K562 (cell line): Measurements from ENCODE around the gene C16orf96. TPM values are rescaled to one million over a fixed set of nuclear protein-coding genes. Genes with fewer than 3 reads are reported as not detected.

Source experiments
- ATAC-seq: fragments of 200-7000 bp; cut with Tn5 transposase; 3 replicates; pipeline ENCODE4 v1.9.1; 2020; ENCODE audit warnings: moderate library complexity
- BruUV-seq: library from RNA; stranded (reverse); fragments of 400-500 nt; replicated peaks from 2 replicates; lab custom pipeline; 2021; lab: Mats Ljungman, UMichigan
- CTCF ChIA-PET: fragments of 300-600 bp; formaldehyde crosslinking; extraction: SDS; loops from one replicate; lab custom pipeline; 2021; ENCODE audit warnings: low intra/inter-chr PET ratio; lab: Yijun Ruan, JAX
- POLR2A ChIA-PET: fragments of 300-600, 350-650 bp; sonication (Branson Sonifier 250); formaldehyde crosslinking; extraction: SDS; loops from one replicate; lab custom pipeline; 2021; ENCODE audit warnings: antibody characterized with exemption, inconsistent platforms; lab: Yijun Ruan, JAX
- DNase-seq, 4 experiments: peaks; one replicate each; pipeline versions ENCODE4 v3.0.0 to v3.0.0-alpha.2; 2011 to 2018; ENCODE audit warnings: low spot score in 3 of 4, mixed read lengths in 3 of 4; ENCODE audit errors: extremely low read depth in 1 of 4
- FAIRE-seq: peaks from 2 replicates; lab custom pipeline; 2011; peaks lifted over from hg19 to GRCh38; lab: Jason Lieb, UNC
- H2AFZ ChIP-seq: 2 replicates; pipeline ENCODE4 v1.6.0; 2011; ENCODE audit warnings: low read depth, low read length, control low read depth, inconsistent platforms
- H3K27ac ChIP-seq: fragments of 200-600 bp; 3 replicates; pipeline ENCODE4 v1.8.0; 2011; ENCODE audit warnings: low read depth, mild to moderate bottlenecking, control low read depth, inconsistent platforms, low read length, moderate library complexity, mixed read lengths; ENCODE audit errors: extremely low read depth
- H3K27me3 ChIP-seq, 2 experiments: fragments of 300-600 bp in 1 of 2; 2 replicates in 1 of 2; 3 replicates in 1 of 2; pipeline versions ENCODE4 v1.6.0 to v1.8.0; 2011; ENCODE audit warnings: inconsistent platforms in 2 of 2, low read length in 2 of 2, mild to moderate bottlenecking in 1 of 2, mixed read lengths in 1 of 2, moderate library complexity in 1 of 2; ENCODE audit not compliant: control insufficient read depth in 2 of 2, insufficient read depth in 2 of 2
- H3K36me3 ChIP-seq: fragments of 300-600 bp; 3 replicates; pipeline ENCODE4 v1.8.0; 2011; ENCODE audit warnings: mild to moderate bottlenecking, low read length, inconsistent platforms; ENCODE audit not compliant: control insufficient read depth, insufficient read depth
- H3K4me1 ChIP-seq, 2 experiments: fragments of 200-600 bp in 1 of 2; replicated peaks in 1 of 2; 2 replicates in 1 of 2; 3 replicates in 1 of 2; pipeline versions ENCODE4 v1.5.1 to v1.8.0; 2011; ENCODE audit warnings: inconsistent platforms in 2 of 2, low read length in 2 of 2, mild to moderate bottlenecking in 1 of 2, mixed read lengths in 1 of 2, moderate library complexity in 1 of 2; ENCODE audit not compliant: control insufficient read depth in 2 of 2, insufficient read depth in 2 of 2
- H3K4me2 ChIP-seq: 2 replicates; pipeline ENCODE4 v1.6.1; 2011; ENCODE audit warnings: low read length, control low read depth, inconsistent platforms, mixed read lengths; ENCODE audit not compliant: insufficient read depth
- H3K4me3 ChIP-seq: fragments of 200-600 bp; sonication (generic), shearing (Covaris generic); 2 replicates; pipeline ENCODE4 v1.5.1; 2016; ENCODE audit warnings: control low read depth, inconsistent platforms
- H3K79me2 ChIP-seq: fragments of 200-600 bp; 3 replicates; pipeline ENCODE4 v1.8.0; 2011; ENCODE audit warnings: low read length, inconsistent platforms; ENCODE audit not compliant: control insufficient read depth, insufficient read depth
- H3K9ac ChIP-seq, 2 experiments: 2 replicates each; pipeline versions ENCODE4 v1.6.0 to v1.6.1; 2011; ENCODE audit warnings: low read depth in 2 of 2, low read length in 2 of 2, control low read depth in 1 of 2, inconsistent platforms in 1 of 2, mild to moderate bottlenecking in 1 of 2, mixed read lengths in 1 of 2; ENCODE audit not compliant: insufficient read depth in 1 of 2
- H3K9me1 ChIP-seq: one replicate; pipeline ENCODE4 v1.6.0; 2011; ENCODE audit warnings: inconsistent platforms, mild to moderate bottlenecking, low read length, moderate library complexity; ENCODE audit not compliant: control insufficient read depth, insufficient read depth
- H3K9me3 ChIP-seq: replicated peaks from 2 replicates; pipeline ENCODE4 v1.5.1; 2011; ENCODE audit warnings: low read depth, low read length, inconsistent platforms; ENCODE audit not compliant: control insufficient read depth, insufficient read depth
- H4K20me1 ChIP-seq: replicated peaks from 2 replicates; pipeline ENCODE4 v1.6.1; 2011; ENCODE audit warnings: low read length, inconsistent platforms, mixed read lengths; ENCODE audit not compliant: control insufficient read depth, insufficient read depth
- ATF1 ChIP-seq, 2 experiments: fragments of 450-650 bp in 1 of 2; IDR thresholded peaks; 2 replicates each; pipeline ENCODE4 v1.6.1; 2016; ENCODE audit warnings: missing compliant biosample characterization in 1 of 2, missing genetic modification characterization in 1 of 2
- CEBPB ChIP-seq: fragments of 450-650 bp; IDR thresholded peaks from 2 replicates; pipeline ENCODE4 v1.6.1; 2016; ENCODE audit warnings: missing genetic modification characterization, missing compliant biosample characterization
- EHMT2 ChIP-seq: fragments of 450-650 bp; IDR thresholded peaks from 2 replicates; pipeline ENCODE4 v1.6.1; 2018; ENCODE audit warnings: antibody characterized with exemption
- HMBOX1 ChIP-seq: sonication (generic); IDR thresholded peaks from 2 replicates; pipeline ENCODE4 v1.6.1; 2016
- LARP7 ChIP-seq: fragments of 450-650 bp; IDR thresholded peaks from 2 replicates; pipeline ENCODE4 v1.6.1; 2016
- NFE2 ChIP-seq: IDR thresholded peaks from 2 replicates; pipeline ENCODE4 v1.6.1; 2014; ENCODE audit warnings: antibody characterized with exemption, low read depth
- SPI1 ChIP-seq: IDR thresholded peaks from 2 replicates; pipeline ENCODE4 v1.6.1; 2011; ENCODE audit warnings: low read depth, low read length, control low read depth, borderline replicate concordance
- USF2 ChIP-seq: sonication (generic); formaldehyde crosslinking; IDR thresholded peaks from 2 replicates; pipeline ENCODE4 v1.5.0; 2020; ENCODE audit warnings: missing genetic modification reagents
- WGBS: fragments of 100-300 bp; shearing (Covaris generic); methylation state at CpG from one replicate; pipeline ENCODE4 v1.1.6; 2016; ENCODE audit warnings: low coverage, mixed read lengths; ENCODE audit not compliant: insufficient coverage; ENCODE audit errors: missing lambda C conversion rate; 5-methylcytosine and 5-hydroxymethylcytosine counted together
- in situ Hi-C: fragments of 300-500 bp; cut with MboI; formaldehyde crosslinking; loops from 4 replicates; pipeline ENCODE4 v1.15.0; 2018; ENCODE audit warnings: inconsistent platforms, mixed read lengths
- intact Hi-C: fragments of 100-400 bp; cut with micrococcal nuclease; formaldehyde crosslinking; loops from 2 replicates; pipeline ENCODE4 v1.14.2; 2022
- polyA plus RNA-seq, 8 experiments: library from polyadenylated mRNA; depleted of rRNA in 4 of 8; stranded (reverse) in 5 of 8; unstranded in 3 of 8; fragments of >200 nt; fragmentation: Nextera tagmentation in 2 of 8; fragmentation: Illumina TruSeq in 1 of 8; extraction: Ambion mirVana in 2 of 8; extraction: Trizol in 1 of 8; gene quantifications; 2 replicates each; pipeline versions ENCODE4 v1.2.1 to v1.2.3, GENCODE V29; 2011 to 2014; ENCODE audit warnings: inconsistent platforms in 1 of 8, missing spikeins in 1 of 8
- total RNA-seq, 7 experiments: library from RNA; depleted of rRNA in 6 of 7; stranded (reverse); fragments of >200 nt in 6 of 7; fragmentation: Illumina TruSeq in 2 of 7; extraction: Trizol in 2 of 7; gene quantifications; 2 replicates each; pipeline versions ENCODE4 v1.2.1 to v1.2.3, GENCODE V29; 2011 to 2021; ENCODE audit warnings: low replicate concordance in 1 of 7
- TF ChIP-seq, protein P1 (sequence below): fragments of 450-650 bp; IDR thresholded peaks from 2 replicates; pipeline ENCODE4 v1.6.1; 2016

Gene C16orf96
- total and polyA plus RNA-seq, 9 of the 15 experiments (the other 6 are each of a cell fraction or from before 2014, with no cell fraction given): not detected

DNA sequence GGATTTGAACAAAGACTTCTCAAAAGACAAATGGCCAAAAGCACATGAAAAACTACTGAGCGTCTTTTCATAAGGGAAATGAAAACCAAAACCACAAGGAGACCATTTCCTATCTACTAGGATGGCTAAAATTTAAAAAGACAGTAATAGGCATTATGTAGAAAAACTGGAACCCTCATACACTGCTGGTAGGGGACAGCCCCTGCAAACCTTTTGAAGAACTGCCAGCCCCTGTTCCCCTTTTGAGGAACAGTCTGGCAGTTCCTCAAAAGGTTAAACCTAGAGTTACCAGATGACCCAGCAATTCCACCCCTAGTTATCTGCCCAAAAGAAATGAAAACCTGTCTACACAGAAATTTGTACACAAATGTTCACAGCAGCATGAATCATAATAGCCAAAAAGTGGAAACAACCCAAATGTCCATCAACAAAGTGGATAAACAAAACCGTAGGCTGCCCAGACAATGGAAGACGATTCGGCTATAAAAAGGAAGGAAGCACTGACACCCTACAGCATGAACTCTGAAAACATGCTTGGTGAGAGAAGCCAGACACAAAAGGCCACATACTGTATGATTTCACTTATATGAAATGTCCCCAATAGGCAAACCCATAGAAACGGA lies 40.4 kb upstream of the C16orf96 start:
- H3K9me1 ChIP-seq: no peaks in the 10 kb centered on the region
- BruUV-seq: no TSS peak
- FAIRE-seq (no peak), ATAC-seq (no peak), DNase-seq (no peak)
- ChIA-PET POLR2A (no interaction called here), CTCF (no interaction called here)
- peaks cover 0 to 14% of the 10 kb centered on the region in 2 experiments; a peak in 2 of 5 replicates for H3K4me1 ChIP-seq
- no peak overlapping the region for H3K9ac ChIP-seq
- H3K27me3 ChIP-seq: no peaks in the 10 kb centered on the region
- intact Hi-C loops (no loop called here), in situ Hi-C loops (loop anchor here (10.0 kb wide), 1 partner anchor 439 kb away; the partner anchor contains the start of gene SEC14L5)
- H4K20me1 ChIP-seq: no peaks in the 10 kb centered on the region
- H3K9me3 ChIP-seq: no peaks in the 10 kb centered on the region
- no peaks in the 10 kb centered on the region for H3K79me2 ChIP-seq
- TF ChIP-seq SPI1 (peak; percentile 97), CEBPB (tag) (no peak), EHMT2 (no peak), HMBOX1 (peak; percentile 90), USF2 (no peak), ATF1 (CRISPR knock-in tag; IDR thresholded peaks at IDR 0.05) (no peak), ATF1 (tag; IDR thresholded peaks at IDR 0.05) (no peak), NFE2 (peak; percentile 47; the same call in 1 of the 2 replicates), LARP7 (no peak)
- TF ChIP-seq, protein P1, sequence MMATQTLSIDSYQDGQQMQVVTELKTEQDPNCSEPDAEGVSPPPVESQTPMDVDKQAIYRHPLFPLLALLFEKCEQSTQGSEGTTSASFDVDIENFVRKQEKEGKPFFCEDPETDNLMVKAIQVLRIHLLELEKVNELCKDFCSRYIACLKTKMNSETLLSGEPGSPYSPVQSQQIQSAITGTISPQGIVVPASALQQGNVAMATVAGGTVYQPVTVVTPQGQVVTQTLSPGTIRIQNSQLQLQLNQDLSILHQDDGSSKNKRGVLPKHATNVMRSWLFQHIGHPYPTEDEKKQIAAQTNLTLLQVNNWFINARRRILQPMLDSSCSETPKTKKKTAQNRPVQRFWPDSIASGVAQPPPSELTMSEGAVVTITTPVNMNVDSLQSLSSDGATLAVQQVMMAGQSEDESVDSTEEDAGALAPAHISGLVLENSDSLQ: 0 out of 2 replicates have a peak, but pooled peaks have one; percentile 6
- no peak overlapping the region for H3K4me3 ChIP-seq
- WGBS: 60% methylated on average over 5 of the region's 5 CpGs
- peaks cover 25% of the 10 kb centered on the region; the same call in 1 of the 3 replicates for H3K36me3 ChIP-seq
- no peak overlapping the region for H2AFZ ChIP-seq
- no peak overlapping the region for H3K4me2 ChIP-seq
- no peak overlapping the region for H3K27ac ChIP-seq
